SK-N-SH treated with all-trans-retinoic acid at 6 μM for 48 hours (cell line): Measurements from ENCODE around the gene ARMCX1.
A peak's percentile ranks its signal among the peaks of the same experiment; 100 is the strongest.

Experiments
- ATAC-seq: fragments of 200-7000 bp; cut with Tn5 transposase; 3 replicates; pipeline ENCODE4 v1.9.1; 2020; ENCODE audit warnings: mild to moderate bottlenecking, moderate library complexity
- ARNTL ChIP-seq: fragments of 450-650 bp; formaldehyde crosslinking; IDR thresholded peaks from 2 replicates; pipeline ENCODE4 v1.5.0; 2020; ENCODE audit warnings: low read depth, mild to moderate bottlenecking, moderate library complexity, borderline replicate concordance
- BACH2 ChIP-seq: fragments of 250-450 bp; sonication (Bioruptor Pico); IDR thresholded peaks from 2 replicates; pipeline ENCODE4 v1.9.0; 2021; ENCODE audit warnings: mild to moderate bottlenecking, borderline replicate concordance
- CREB5 ChIP-seq: fragments of 250-450 bp; sonication (Bioruptor Pico); IDR thresholded peaks from 2 replicates; pipeline ENCODE4 v1.5.1; 2020; ENCODE audit warnings: low read depth, mild to moderate bottlenecking, moderate library complexity
- CSDC2 ChIP-seq: fragments of 250-450 bp; sonication (Bioruptor Pico); IDR thresholded peaks from 2 replicates; pipeline ENCODE4 v1.5.0; 2020; ENCODE audit warnings: mild to moderate bottlenecking, moderate library complexity
- CSRNP3 ChIP-seq: fragments of 250-450 bp; sonication (Bioruptor Pico); IDR thresholded peaks from 2 replicates; pipeline ENCODE4 v1.5.1; 2021; ENCODE audit warnings: mild to moderate bottlenecking, moderate library complexity
- ESRRG ChIP-seq: fragments of 250-450 bp; sonication (Bioruptor Pico); IDR thresholded peaks from 2 replicates; pipeline ENCODE4 v1.6.1; 2021; ENCODE audit warnings: mild to moderate bottlenecking
- GLIS3 ChIP-seq: fragments of 250-450 bp; sonication (Bioruptor Pico); IDR thresholded peaks from 2 replicates; pipeline ENCODE4 v1.5.0; 2020; ENCODE audit warnings: mild to moderate bottlenecking, moderate library complexity
- ISL1 ChIP-seq: fragments of 250-450 bp; sonication (Bioruptor Pico); IDR thresholded peaks from 2 replicates; pipeline ENCODE4 v2.1.2; 2022; ENCODE audit warnings: mild to moderate bottlenecking, moderate library complexity
- PATZ1 ChIP-seq: fragments of 250-450 bp; sonication (Bioruptor Pico); IDR thresholded peaks from 2 replicates; pipeline ENCODE4 v1.8.0; 2020; ENCODE audit warnings: mild to moderate bottlenecking, moderate library complexity, borderline replicate concordance
- POU6F1 ChIP-seq: fragments of 250-450 bp; sonication (Bioruptor Pico); IDR thresholded peaks from 2 replicates; pipeline ENCODE4 v1.8.0; 2021; ENCODE audit warnings: low read depth, mild to moderate bottlenecking, moderate library complexity, borderline replicate concordance
- PPARA ChIP-seq: fragments of 250-450 bp; sonication (Bioruptor Pico); IDR thresholded peaks from 2 replicates; pipeline ENCODE4 v1.5.0; 2020; ENCODE audit warnings: mild to moderate bottlenecking, borderline replicate concordance
- RARB ChIP-seq: fragments of 250-450 bp; sonication (Bioruptor Pico); IDR thresholded peaks from 2 replicates; pipeline ENCODE4 v1.8.0; 2021; ENCODE audit warnings: mild to moderate bottlenecking, moderate library complexity
- SNAI2 ChIP-seq: fragments of 250-450 bp; sonication (Bioruptor Pico); IDR thresholded peaks from 2 replicates; pipeline ENCODE4 v1.5.0; 2020; ENCODE audit warnings: mild to moderate bottlenecking, moderate library complexity
- TCF4 ChIP-seq: fragments of 250-450 bp; sonication (Bioruptor Pico); IDR thresholded peaks from 2 replicates; pipeline ENCODE4 v1.8.0; 2021; ENCODE audit warnings: mild to moderate bottlenecking, moderate library complexity, borderline replicate concordance
- ZC3H10 ChIP-seq: fragments of 250-450 bp; sonication (Bioruptor Pico); IDR thresholded peaks from 2 replicates; pipeline ENCODE4 v1.5.1; 2021; ENCODE audit warnings: mild to moderate bottlenecking, moderate library complexity
- ZFP3 ChIP-seq: fragments of 250-450 bp; sonication (Bioruptor Pico); IDR thresholded peaks from 2 replicates; pipeline ENCODE4 v1.5.0; 2020; ENCODE audit warnings: mild to moderate bottlenecking, moderate library complexity
- ZFP30 ChIP-seq: fragments of 450-650 bp; formaldehyde crosslinking; IDR thresholded peaks from 2 replicates; pipeline ENCODE4 v1.5.0; 2022; ENCODE audit warnings: mild to moderate bottlenecking, moderate library complexity
- ZNF565 ChIP-seq: fragments of 450-650 bp; formaldehyde crosslinking; conservative IDR thresholded peaks from 2 replicates; pipeline ENCODE4 v1.5.0; 2020; ENCODE audit warnings: low read depth, mild to moderate bottlenecking, moderate library complexity
- ZNF70 ChIP-seq: fragments of 450-650 bp; formaldehyde crosslinking; IDR thresholded peaks from 2 replicates; pipeline ENCODE4 v1.5.0; 2020; ENCODE audit warnings: mild to moderate bottlenecking, moderate library complexity
- ZNF8 ChIP-seq: fragments of 450-650 bp; formaldehyde crosslinking; IDR thresholded peaks from 2 replicates; pipeline ENCODE4 v1.5.0; 2020; ENCODE audit warnings: mild to moderate bottlenecking, moderate library complexity

The ARMCX1 gene

GRCh38 chrX:101530944-101531343 lies 19.4 kb upstream of the ARMCX1 start (continued):
- TF ChIP-seq ISL1 (CRISPR knock-in tag) (no peak), PPARA (CRISPR knock-in tag) (no peak), ZNF8 (CRISPR knock-in tag) (no peak), ZNF565 (CRISPR knock-in tag) (no peak), RARB (no peak), ZC3H10 (CRISPR knock-in tag) (no peak), CREB5 (CRISPR knock-in tag) (no peak), ESRRG (CRISPR knock-in tag) (no peak), SNAI2 (CRISPR knock-in tag) (no peak), GLIS3 (no peak), ZFP30 (CRISPR knock-in tag) (no peak), TCF4 (CRISPR knock-in tag) (no peak)

GRCh38 chrX:101539116-101539515 lies 11.2 kb upstream of the ARMCX1 start:
- ATAC-seq = no peak
- TF ChIP-seq CREB5 (CRISPR knock-in tag) (no peak), BACH2 (CRISPR knock-in tag) (no peak), ZNF70 (CRISPR knock-in tag) (no peak), TCF4 (CRISPR knock-in tag) (no peak), ARNTL (no peak), PATZ1 (CRISPR knock-in tag) (no peak), CSRNP3 (no peak), SNAI2 (CRISPR knock-in tag) (no peak), ZC3H10 (CRISPR knock-in tag) (no peak), RARB (no peak), ZFP3 (CRISPR knock-in tag) (no peak), POU6F1 (CRISPR knock-in tag) (no peak), ZNF565 (CRISPR knock-in tag) (no peak), PPARA (CRISPR knock-in tag) (no peak), ESRRG (CRISPR knock-in tag) (no peak)

- ATAC-seq = peak; percentile 82
- TF ChIP-seq ISL1 (CRISPR knock-in tag) (no peak), CSDC2 (CRISPR knock-in tag) (no peak), POU6F1 (CRISPR knock-in tag) (no peak), ZC3H10 (CRISPR knock-in tag) (no peak)
Measured at GRCh38 chrX:101550751-101551379, 518 bp downstream of the ARMCX1 start.
